ENCODE data around the gene LMF1.

LMF1 gene

GRCh38 chr16:851871-852270 is 118.9 kb downstream of the LMF1 start:
- CTCF ChIA-PET, result no interaction called here
- no peak for TF ChIP-seq CTCF (IDR thresholded peaks at IDR 0.05; ENCODE audit: insufficient read depth, low read length, missing control alignments)

GRCh38 chr16:851209-851810 is 119.5 kb downstream of the LMF1 start:
- no peak overlapping the region for H3K4me3 ChIP-seq (ENCODE audit: low read depth, low read length)
- TF ChIP-seq CTCF (IDR thresholded peaks at IDR 0.05; ENCODE audit: insufficient read depth, low read length, missing control alignments), result no peak
- ChIA-PET CTCF (no interaction called here), POLR2A (no interaction called here)
- no peak for DNase-seq (ENCODE audit: low read depth, low spot score)

More at GRCh38 chr16:851871-852270, 118.9 kb downstream of the LMF1 start:
- POLR2A ChIA-PET, result no interaction called here
- no peak for DNase-seq (ENCODE audit: low read depth, low spot score)
- no peak overlapping the region for H3K4me3 ChIP-seq (ENCODE audit: low read depth, low read length)

- DNase-seq (ENCODE audit: low read depth, low spot score), result no peak
- ChIA-PET POLR2A (no interaction called here), CTCF (no interaction called here)
- no peak for TF ChIP-seq CTCF (IDR thresholded peaks at IDR 0.05; ENCODE audit: insufficient read depth, low read length, missing control alignments)
- H3K4me3 ChIP-seq (ENCODE audit: low read depth, low read length), result no peak overlapping the region
These were observed 120.1 kb downstream of the LMF1 start for GRCh38 chr16:850668-851067.

GRCh38 chr16:848510-849253 is 122.1 kb downstream of the LMF1 start:
- TF ChIP-seq CTCF (IDR thresholded peaks at IDR 0.05; ENCODE audit: insufficient read depth, low read length, missing control alignments), result no peak
- H3K4me3 ChIP-seq (ENCODE audit: low read depth, low read length), result no peak overlapping the region
- ChIA-PET CTCF (no interaction called here), POLR2A (no interaction called here)
- no peak for DNase-seq (ENCODE audit: low read depth, low spot score)

GRCh38 chr16:847681-848445 is 122.9 kb downstream of the LMF1 start:
- CTCF ChIA-PET, result no interaction called here
- H3K4me3 ChIP-seq (ENCODE audit: low read depth, low read length), result no peak overlapping the region
- no peak for TF ChIP-seq CTCF (IDR thresholded peaks at IDR 0.05; ENCODE audit: insufficient read depth, low read length, missing control alignments)
- DNase-seq (ENCODE audit: low read depth, low spot score), result no peak
- POLR2A ChIA-PET, result no interaction called here

- ChIA-PET CTCF (no interaction called here), POLR2A (no interaction called here)
- DNase-seq (ENCODE audit: low read depth, low spot score), result no peak
- TF ChIP-seq CTCF (IDR thresholded peaks at IDR 0.05; ENCODE audit: insufficient read depth, low read length, missing control alignments), result no peak
- no peak overlapping the region for H3K4me3 ChIP-seq (ENCODE audit: low read depth, low read length)
These were observed 123.6 kb downstream of the LMF1 start for GRCh38 chr16:847151-847550.
